Caco-2 (cell line): ENCODE results near the gene TBC1D8. TPM values are rescaled to one million over a fixed set of nuclear protein-coding genes. Genes with fewer than 3 reads are reported as not detected.

Source experiments
- BruUV-seq: library from RNA; stranded (reverse); fragments of 400-500 nt; replicated peaks from 2 replicates; lab custom pipeline; 2021; lab: Mats Ljungman, UMichigan
- CTCF ChIA-PET: fragments of 300-600 bp; sonication (Branson Sonifier 250); formaldehyde crosslinking; loops from one replicate; lab custom pipeline; 2022; ENCODE audit warnings: antibody characterized with exemption; lab: Charles Lee
- POLR2A ChIA-PET: fragments of 300-600 bp; sonication (Branson Sonifier 250); formaldehyde crosslinking; loops from one replicate; lab custom pipeline; 2022; ENCODE audit warnings: antibody characterized with exemption; lab: Charles Lee
- DNase-seq, 2 experiments: peaks; one replicate each; pipeline versions ENCODE4 v3.0.0 to v3.0.0-alpha.2; 2020 to 2022
- H3K27me3 ChIP-seq: replicated peaks from 2 replicates; pipeline ENCODE4 v1.6.0; 2011; ENCODE audit warnings: low read length; ENCODE audit not compliant: control insufficient read depth, insufficient read depth
- H3K36me3 ChIP-seq: 2 replicates; pipeline ENCODE4 v1.5.1; 2011; ENCODE audit warnings: low read length; ENCODE audit not compliant: control insufficient read depth, insufficient read depth
- H3K4me1 ChIP-seq: fragments of 250-450 bp; sonication (Bioruptor Pico); 2 replicates; pipeline ENCODE4 v1.5.1; 2020; ENCODE audit warnings: mild to moderate bottlenecking
- H3K4me3 ChIP-seq: 2 replicates; pipeline ENCODE4 v1.5.1; 2011; ENCODE audit warnings: low read depth, mild to moderate bottlenecking, control low read depth, low read length
- H3K9me3 ChIP-seq: fragments of 250-450 bp; sonication (Bioruptor Pico); 2 replicates; pipeline ENCODE4 v1.5.1; 2020; ENCODE audit warnings: mild to moderate bottlenecking, moderate library complexity
- H3K27ac Mint-ChIP-seq: one replicate; pipeline ENCODE4 v1.8.0; 2022; ENCODE audit warnings: mixed read lengths; ENCODE audit not compliant: unreplicated experiment
- H3K27me3 Mint-ChIP-seq: one replicate; pipeline ENCODE4 v1.8.0; 2022; ENCODE audit warnings: mixed read lengths; ENCODE audit not compliant: insufficient read depth, unreplicated experiment
- H3K36me3 Mint-ChIP-seq: one replicate; pipeline ENCODE4 v1.8.0; 2022; ENCODE audit warnings: mild to moderate bottlenecking, mixed read lengths; ENCODE audit not compliant: insufficient read depth, unreplicated experiment
- H3K4me1 Mint-ChIP-seq: one replicate; pipeline ENCODE4 v1.8.0; 2022; ENCODE audit warnings: low read depth, mixed read lengths; ENCODE audit not compliant: unreplicated experiment
- H3K4me3 Mint-ChIP-seq: one replicate; pipeline ENCODE4 v1.8.0; 2022; ENCODE audit warnings: mild to moderate bottlenecking, moderate library complexity, mixed read lengths; ENCODE audit not compliant: unreplicated experiment
- H3K9me3 Mint-ChIP-seq: one replicate; pipeline ENCODE4 v1.8.0; 2022; ENCODE audit warnings: mixed read lengths; ENCODE audit not compliant: unreplicated experiment
- CTCF ChIP-seq, 2 experiments: fragments of 200-600 bp in 1 of 2; IDR thresholded peaks; 1 replicate in 1 of 2; 2 replicates in 1 of 2; pipeline versions ENCODE4 v1.5.1 to v1.8.0; 2011 to 2022; ENCODE audit warnings: antibody characterized with exemption in 1 of 2, control low read depth in 1 of 2, inconsistent platforms in 1 of 2, low read depth in 1 of 2, low read length in 1 of 2, mild to moderate bottlenecking in 1 of 2, moderate library complexity in 1 of 2; ENCODE audit not compliant: insufficient read depth in 1 of 2, severe bottlenecking in 1 of 2, unreplicated experiment in 1 of 2
- intact Hi-C: fragments of 100-400 bp; cut with micrococcal nuclease; formaldehyde crosslinking; loops from one replicate; pipeline ENCODE4 v1.10.0; 2022; ENCODE audit not compliant: unreplicated experiment
- total RNA-seq: library from RNA; stranded (reverse); gene quantifications from 2 replicates; pipeline ENCODE4 v1.2.3, GENCODE V29; 2022

TBC1D8 gene
- total RNA-seq, 1 experiment from 2014 or later = 29.5 TPM

- no TSS peak for BruUV-seq
- Mint-ChIP-seq H3K4me1 (peaks cover 23% of the 10 kb centered on the region), H3K4me3 (no peak overlapping the region), H3K9me3 (no peaks in the 10 kb centered on the region), H3K27ac (no peak overlapping the region), H3K36me3 (no peaks in the 10 kb centered on the region), H3K27me3 (no peaks in the 10 kb centered on the region)
- Histone ChIP-seq H3K27me3 (no peaks in the 10 kb centered on the region), H3K4me3 (no peak overlapping the region), H3K9me3 (no peaks in the 10 kb centered on the region; the same call in 1 of the 2 replicates), H3K4me1 (peaks cover 38% of the 10 kb centered on the region), H3K36me3 (no peaks in the 10 kb centered on the region)
- TF ChIP-seq CTCF (IDR thresholded peaks at IDR 0.05; ENCODE audit: insufficient read depth in 1 of 2, low read depth in 1 of 2, low read length in 1 of 2, severe bottlenecking in 1 of 2, unreplicated experiment in 1 of 2) = no peak
- DNase-seq = no peak
- intact Hi-C loops = no loop called here
- ChIA-PET CTCF (no interaction called here), POLR2A (no interaction called here)
Measured at GRCh38 chr2:101115664-101116063, 35.5 kb downstream of the TBC1D8 start.

GRCh38 chr2:101114815-101115214 is 36.4 kb downstream of the TBC1D8 start:
- intact Hi-C loops = no loop called here
- H3K4me1 ChIP-seq = peaks cover 31% of the 10 kb centered on the region
- no peaks in the 10 kb centered on the region for H3K27me3 Mint-ChIP-seq
- H3K4me3 ChIP-seq = no peak overlapping the region
- no peaks in the 10 kb centered on the region for H3K36me3 ChIP-seq
- H3K36me3 Mint-ChIP-seq = no peaks in the 10 kb centered on the region
- H3K9me3 ChIP-seq = no peaks in the 10 kb centered on the region
- TF ChIP-seq CTCF (IDR thresholded peaks at IDR 0.05; ENCODE audit: insufficient read depth in 1 of 2, low read depth in 1 of 2, low read length in 1 of 2, severe bottlenecking in 1 of 2, unreplicated experiment in 1 of 2) = no peak
- no peak for DNase-seq
- no peak overlapping the region for H3K4me3 Mint-ChIP-seq
- POLR2A ChIA-PET = no interaction called here
- H3K27me3 ChIP-seq = no peaks in the 10 kb centered on the region
- CTCF ChIA-PET = no interaction called here
- H3K27ac Mint-ChIP-seq = peak overlapping the region; percentile 82
- no TSS peak for BruUV-seq
- no peaks in the 10 kb centered on the region for H3K9me3 Mint-ChIP-seq
- peaks cover 29% of the 10 kb centered on the region for H3K4me1 Mint-ChIP-seq

- Mint-ChIP-seq H3K4me3 (no peak overlapping the region), H3K9me3 (no peaks in the 10 kb centered on the region), H3K36me3 (no peaks in the 10 kb centered on the region), H3K4me1 (peaks cover 32% of the 10 kb centered on the region), H3K27ac (peak overlapping the region; percentile 82), H3K27me3 (no peaks in the 10 kb centered on the region)
- Histone ChIP-seq H3K4me1 (peaks cover 31% of the 10 kb centered on the region), H3K36me3 (no peaks in the 10 kb centered on the region), H3K4me3 (no peak overlapping the region), H3K9me3 (no peaks in the 10 kb centered on the region), H3K27me3 (no peaks in the 10 kb centered on the region)
- ChIA-PET CTCF (no interaction called here), POLR2A (no interaction called here)
- intact Hi-C loops = no loop called here
- BruUV-seq = no TSS peak
- DNase-seq = no peak
- TF ChIP-seq CTCF (IDR thresholded peaks at IDR 0.05; ENCODE audit: insufficient read depth in 1 of 2, low read depth in 1 of 2, low read length in 1 of 2, severe bottlenecking in 1 of 2, unreplicated experiment in 1 of 2) = no peak
Measured at GRCh38 chr2:101114268-101114783, 36.9 kb downstream of the TBC1D8 start.
